Mucosa of descending colon (tissue), 3 donors: ENCODE data around the gene FAM83E. TPM values are rescaled to one million over a fixed set of nuclear protein-coding genes. Genes with fewer than 3 reads are reported as not detected.

Source experiments
- ATAC-seq: fragments of 200-7000 bp; cut with Tn5 transposase; one replicate; pipeline ENCODE4 v1.9.1; 2020; ENCODE audit warnings: mild to moderate bottlenecking, moderate library complexity
- DNase-seq, 3 donors: peaks; one replicate each; pipeline ENCODE4 v3.0.0-alpha.2; 2020
- H3K36me3 ChIP-seq: fragments of 200-600 bp; one replicate; pipeline ENCODE4 v1.8.0; 2021; ENCODE audit warnings: low read depth, mild to moderate bottlenecking
- H3K4me1 ChIP-seq: fragments of 200-600 bp; one replicate; pipeline ENCODE4 v1.8.0; 2021; ENCODE audit warnings: low read depth, mild to moderate bottlenecking
- H3K4me3 ChIP-seq: fragments of 200-600 bp; one replicate; pipeline ENCODE4 v1.8.0; 2021; ENCODE audit warnings: mild to moderate bottlenecking
- H3K9me3 ChIP-seq: fragments of 200-600 bp; one replicate; pipeline ENCODE4 v1.8.0; 2021; ENCODE audit warnings: mild to moderate bottlenecking
- CTCF ChIP-seq: fragments of 200-600 bp; IDR thresholded peaks from one replicate; pipeline ENCODE4 v1.8.0; 2022; ENCODE audit warnings: antibody characterized with exemption, mild to moderate bottlenecking
- intact Hi-C, 2 donors: fragments of 100-400 bp; cut with DNase I in 1 of 2; cut with micrococcal nuclease in 1 of 2; formaldehyde crosslinking; loops; one replicate each; pipeline versions ENCODE4 v1.11.0 to v1.11.1; 2022; cut with DNase I, micrococcal nuclease
- total RNA-seq, 3 donors: library from RNA; stranded (reverse); fragmentation: NEBNext Ultra II Directional in 2 of 3; extraction: Animal tissue kit (Norgen Biotek cat#: 25700) in 2 of 3; gene quantifications; one replicate each; pipeline versions ENCODE4 v1.2.1 to v1.2.4, GENCODE V29; 2021 to 2023
- donor health status: DM: no; HTN: no; CAD: no; lungs with moderate emphysema.
- donor health status: DM: no; HTN: no; CAD: no.
- donor health status: DM: no; HTN: yes; CAD: no.

FAM83E gene
- total RNA-seq, 3 donors from 2014 or later: 97.8 to 180 (median 175) TPM

DNA sequence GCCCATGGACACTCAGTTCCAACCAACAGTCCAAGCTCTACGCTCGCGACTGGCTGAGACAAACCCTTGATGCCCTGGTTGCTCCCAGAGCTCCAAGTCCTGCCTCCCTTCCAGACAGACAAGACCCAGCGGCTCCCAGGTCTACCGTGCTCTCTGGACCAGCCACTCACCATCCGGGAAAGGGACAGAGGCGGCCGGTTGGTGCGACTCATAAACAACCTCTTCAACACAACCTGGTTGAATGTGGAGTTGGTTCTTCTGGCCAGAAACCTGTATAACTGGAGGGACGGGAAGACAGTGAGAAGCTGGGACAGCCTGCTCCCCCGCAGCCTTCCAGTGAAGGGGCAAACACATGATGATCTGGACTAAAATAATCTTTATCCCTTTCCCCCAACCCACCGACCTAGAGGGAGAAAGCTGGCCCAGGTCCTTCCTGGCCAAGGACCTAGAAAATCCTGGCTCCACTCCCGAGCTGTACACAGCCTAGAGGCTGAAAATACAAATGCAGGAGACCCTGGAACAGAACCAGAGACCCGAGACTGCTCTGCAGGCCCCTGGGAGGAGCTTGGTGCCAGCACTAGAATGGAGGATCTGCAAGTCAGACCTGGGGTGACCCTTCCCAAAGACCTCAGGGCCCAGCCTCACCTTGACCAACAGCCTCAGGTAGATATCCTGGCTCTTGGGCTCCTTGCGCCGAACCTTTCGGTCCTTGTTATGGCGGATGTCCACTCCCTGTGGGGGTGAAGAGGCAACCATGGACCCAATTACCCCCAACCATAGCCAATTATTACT lies 2.5 kb upstream of the FAM83E start:
- ATAC-seq (no peak), DNase-seq (peak in 1 of 3 donors; percentile 57)
- Histone ChIP-seq H3K4me3 (no peak overlapping the region), H3K9me3 (no peaks in the 10 kb centered on the region), H3K36me3 (peaks cover 3% of the 10 kb centered on the region), H3K4me1 (peaks cover 40% of the 10 kb centered on the region)
- no peak for TF ChIP-seq CTCF
- intact Hi-C loops: no loop called here

- H3K9me3 ChIP-seq: no peaks in the 10 kb centered on the region
- H3K4me1 ChIP-seq: peaks cover 46% of the 10 kb centered on the region
- DNase-seq: peak in 1 of 3 donors; percentile 57
- no peak for ATAC-seq
- H3K4me3 ChIP-seq: no peak overlapping the region
- intact Hi-C loops: no loop called here
- H3K36me3 ChIP-seq: peaks cover 3% of the 10 kb centered on the region
- no peak for TF ChIP-seq CTCF
Measured at GRCh38 chr19:48616491-48617056, 1.7 kb upstream of the FAM83E start.

GRCh38 chr19:48616041-48616436 lies 1.2 kb upstream of the FAM83E start:
- ATAC-seq: no peak
- H3K36me3 ChIP-seq: peaks cover 3% of the 10 kb centered on the region
- no peak overlapping the region for H3K4me3 ChIP-seq
- intact Hi-C loops: no loop called here
- no peak for DNase-seq
- no peak for TF ChIP-seq CTCF
- no peaks in the 10 kb centered on the region for H3K9me3 ChIP-seq
- peaks cover 46% of the 10 kb centered on the region for H3K4me1 ChIP-seq

DNA sequence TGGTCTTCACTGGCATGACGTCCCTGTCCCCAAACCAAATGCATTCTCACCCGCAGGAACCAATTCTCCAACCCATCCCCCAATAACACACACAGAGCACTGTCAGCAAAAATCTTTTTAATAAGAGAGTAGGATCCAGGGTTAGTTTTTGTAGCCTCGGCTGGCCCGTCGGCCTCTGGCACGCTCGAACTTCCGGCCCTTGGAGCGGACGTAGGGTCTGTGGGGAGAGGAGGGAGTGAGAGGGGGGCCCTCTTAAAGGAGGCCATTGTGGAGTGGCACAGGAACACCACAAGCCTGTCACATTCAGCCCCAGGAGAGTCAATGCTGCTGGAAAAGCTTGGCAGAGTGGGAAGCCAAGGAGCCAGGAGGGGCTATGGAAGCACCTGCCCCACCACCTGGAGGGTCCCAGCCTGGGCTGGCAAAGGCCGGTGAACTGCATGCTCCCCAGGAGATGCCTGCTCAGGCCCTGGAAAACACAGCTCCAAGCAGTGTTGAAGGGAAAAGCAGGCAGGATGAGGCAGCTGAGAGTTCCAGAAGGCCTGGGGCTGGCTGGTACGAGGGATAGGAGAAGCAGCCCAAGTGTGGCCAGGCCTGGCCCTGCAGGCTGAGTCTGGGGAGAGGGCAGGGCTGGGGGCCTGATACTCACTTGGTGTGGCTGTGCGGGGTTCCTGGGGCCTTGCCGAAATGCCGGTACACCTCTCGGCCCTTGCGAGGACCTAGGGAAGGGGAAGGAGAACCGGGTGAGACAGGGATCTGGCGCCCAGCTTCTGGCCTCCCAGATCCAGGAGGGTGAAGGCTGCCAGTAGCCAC lies 560 bp upstream of the FAM83E start:
- H3K4me3 ChIP-seq: no peak overlapping the region
- no peaks in the 10 kb centered on the region for H3K9me3 ChIP-seq
- H3K36me3 ChIP-seq: peaks cover 3% of the 10 kb centered on the region
- DNase-seq (peak in 1 of 3 donors; percentile 60), ATAC-seq (no peak)
- peaks cover 46% of the 10 kb centered on the region for H3K4me1 ChIP-seq
- TF ChIP-seq CTCF: no peak
- intact Hi-C loops: no loop called here

DNA sequence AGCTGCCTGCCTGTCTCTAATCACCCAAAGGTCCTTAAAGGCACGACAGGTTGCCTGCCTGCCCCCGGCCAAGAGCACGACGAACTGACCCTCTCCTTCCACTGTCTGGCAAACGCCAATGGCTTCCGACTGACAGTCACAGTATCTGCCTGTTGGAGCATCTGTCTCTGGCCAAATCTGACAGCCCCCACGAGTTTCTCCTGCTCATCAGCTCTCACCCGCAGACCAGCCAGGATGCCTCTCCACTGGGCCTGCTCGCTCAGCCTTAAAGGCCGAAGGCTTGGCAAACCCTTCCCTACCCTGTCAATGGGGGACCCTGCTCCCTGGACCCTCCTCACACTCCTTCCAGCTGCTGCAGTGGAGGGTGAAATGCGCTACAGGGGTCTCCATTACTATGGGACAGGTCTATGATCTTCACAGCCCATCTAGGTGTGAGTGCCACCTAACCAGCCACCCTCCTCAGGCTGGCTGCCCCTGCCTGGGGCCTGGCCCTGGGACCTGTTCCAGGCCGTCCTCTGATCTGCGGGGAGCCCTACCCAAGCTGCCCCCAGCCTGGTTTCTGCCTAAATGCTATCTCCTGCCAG lies 932 bp downstream of the FAM83E start:
- H3K4me1 ChIP-seq: peaks cover 38% of the 10 kb centered on the region
- ATAC-seq (peak; percentile 0), DNase-seq (peak in 1 of 3 donors; percentile 54)
- H3K9me3 ChIP-seq: no peaks in the 10 kb centered on the region
- intact Hi-C loops: no loop called here
- no peaks in the 10 kb centered on the region for H3K36me3 ChIP-seq
- peak overlapping the region; percentile 21 for H3K4me3 ChIP-seq
- no peak for TF ChIP-seq CTCF
